Upper lobe of right lung (tissue), 1 donor: ENCODE results near the gene SEPHS1. TPM values are rescaled to one million over a fixed set of nuclear protein-coding genes. Genes with fewer than 3 reads are reported as not detected.

ENCODE experiments used
- ATAC-seq: fragments of 200-7000 bp; cut with Tn5 transposase; one replicate; pipeline ENCODE4 v1.9.1; 2020; ENCODE audit warnings: mild to moderate bottlenecking, moderate library complexity
- DNase-seq: peaks from one replicate; pipeline ENCODE4 v3.0.0-alpha.2; 2020
- H3K27ac ChIP-seq: fragments of 200-600 bp; one replicate; pipeline ENCODE4 v1.8.0; 2022
- H3K27me3 ChIP-seq: fragments of 200-600 bp; one replicate; pipeline ENCODE4 v1.8.0; 2022; ENCODE audit warnings: mild to moderate bottlenecking
- H3K36me3 ChIP-seq: fragments of 200-600 bp; one replicate; pipeline ENCODE4 v1.8.0; 2022
- H3K4me1 ChIP-seq: fragments of 200-600 bp; one replicate; pipeline ENCODE4 v1.8.0; 2022
- H3K4me3 ChIP-seq: fragments of 200-600 bp; one replicate; pipeline ENCODE4 v1.8.0; 2022; ENCODE audit warnings: mild to moderate bottlenecking
- H3K9me3 ChIP-seq: fragments of 200-600 bp; one replicate; pipeline ENCODE4 v1.8.0; 2022
- CTCF ChIP-seq: fragments of 200-600 bp; IDR thresholded peaks from one replicate; pipeline ENCODE4 v1.8.0; 2022; ENCODE audit warnings: antibody characterized with exemption
- intact Hi-C: fragments of 100-400 bp; cut with DNase I; formaldehyde crosslinking; loops from one replicate; pipeline ENCODE4 v1.11.0; 2022
- total RNA-seq: library from RNA; stranded (reverse); fragmentation: NEBNext Ultra II Directional; extraction: Animal tissue kit (Norgen Biotek cat#: 25700); gene quantifications from one replicate; pipeline ENCODE4 v1.2.1, GENCODE V29; 2021
- donor health status: DM: no; HTN: yes; CAD: no; lungs with severe emphysema.

SEPHS1 gene
- total RNA-seq, 1 donor from 2014 or later: 38.9 TPM

DNA sequence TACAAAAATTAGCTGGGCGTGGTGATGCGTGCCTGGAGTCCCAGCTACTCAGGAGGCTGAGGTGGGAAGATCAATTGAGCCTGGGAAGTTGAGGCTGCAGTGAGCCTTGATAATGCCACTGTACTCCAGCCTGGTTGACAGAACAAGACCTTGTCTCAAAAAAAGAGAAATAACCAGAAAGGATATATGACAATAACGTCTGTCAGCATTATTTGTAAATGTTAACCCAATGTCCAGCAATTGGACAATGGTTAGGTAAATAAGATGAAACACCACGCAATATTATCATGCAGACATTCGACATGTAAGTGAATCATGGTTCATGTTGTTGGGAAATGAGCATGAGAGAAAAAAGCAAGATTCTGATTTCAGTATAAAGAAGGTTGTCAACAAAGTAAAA is 44.6 kb upstream of the SEPHS1 start:
- H3K4me1 ChIP-seq: no peaks in the 10 kb centered on the region
- intact Hi-C loops: no loop called here
- ATAC-seq (no peak), DNase-seq (no peak)
- no peaks in the 10 kb centered on the region for H3K9me3 ChIP-seq
- no peaks in the 10 kb centered on the region for H3K27me3 ChIP-seq
- H3K27ac ChIP-seq: no peak overlapping the region
- no peak overlapping the region for H3K4me3 ChIP-seq
- TF ChIP-seq CTCF: no peak
- H3K36me3 ChIP-seq: no peaks in the 10 kb centered on the region

GRCh38 chr10:13390604-13391522 is 42.8 kb upstream of the SEPHS1 start:
- no peak overlapping the region for H3K4me3 ChIP-seq
- intact Hi-C loops: no loop called here
- TF ChIP-seq CTCF: no peak
- H3K27ac ChIP-seq: no peak overlapping the region
- H3K27me3 ChIP-seq: no peaks in the 10 kb centered on the region
- DNase-seq (no peak), ATAC-seq (peak; percentile 74)
- H3K4me1 ChIP-seq: no peaks in the 10 kb centered on the region
- no peaks in the 10 kb centered on the region for H3K9me3 ChIP-seq
- H3K36me3 ChIP-seq: no peaks in the 10 kb centered on the region

GRCh38 chr10:13388478-13389230 is 40.6 kb upstream of the SEPHS1 start:
- Histone ChIP-seq H3K9me3 (no peaks in the 10 kb centered on the region), H3K36me3 (no peaks in the 10 kb centered on the region), H3K4me3 (no peak overlapping the region), H3K27ac (no peak overlapping the region), H3K4me1 (no peaks in the 10 kb centered on the region), H3K27me3 (no peaks in the 10 kb centered on the region)
- ATAC-seq (no peak), DNase-seq (no peak)
- intact Hi-C loops: no loop called here
- no peak for TF ChIP-seq CTCF

- no peak overlapping the region for H3K4me3 ChIP-seq
- H3K27ac ChIP-seq: no peak overlapping the region
- TF ChIP-seq CTCF: no peak
- ATAC-seq (no peak), DNase-seq (no peak)
- no peaks in the 10 kb centered on the region for H3K9me3 ChIP-seq
- no peaks in the 10 kb centered on the region for H3K36me3 ChIP-seq
- H3K4me1 ChIP-seq: peaks cover 6% of the 10 kb centered on the region
- intact Hi-C loops: no loop called here
- H3K27me3 ChIP-seq: peaks cover 5% of the 10 kb centered on the region
These were observed 37.9 kb upstream of the SEPHS1 start for GRCh38 chr10:13386021-13386420.

GRCh38 chr10:13383399-13383761 is 35.3 kb upstream of the SEPHS1 start:
- H3K36me3 ChIP-seq: no peaks in the 10 kb centered on the region
- H3K4me1 ChIP-seq: peaks cover 6% of the 10 kb centered on the region
- intact Hi-C loops: no loop called here
- peak overlapping the region; percentile 81 for H3K27ac ChIP-seq
- peak overlapping the region; percentile 25 for H3K4me3 ChIP-seq
- H3K9me3 ChIP-seq: no peaks in the 10 kb centered on the region
- DNase-seq: peak; percentile 91
- no peak for TF ChIP-seq CTCF
- peaks cover 5% of the 10 kb centered on the region for H3K27me3 ChIP-seq
- ATAC-seq: peak; percentile 93
